GM19025 (cell line): Measurements from ENCODE around the gene FOXL1.
"Not testable (repeated sequence)": the region's sequence is repeated elsewhere in the genome, so short reads cannot be mapped to it uniquely, and the experiment has no call there.

Experiments
- ATAC-seq: cut with Tn5 transposase; IDR thresholded peaks from one replicate; pipeline ENCODE4 v1.9.1; 2021; ENCODE audit warnings: mild to moderate bottlenecking, low read depth, moderate library complexity; ENCODE audit not compliant: unreplicated experiment

The FOXL1 gene

GRCh38 chr16:86579268-86580062, 1.1 kb downstream of the FOXL1 start:
- no peak for ATAC-seq

GRCh38 chr16:86580063-86580790, 1.9 kb downstream of the FOXL1 start:
- no peak for ATAC-seq

- no peak for ATAC-seq
These were observed 2.4 kb downstream of the FOXL1 start for GRCh38 chr16:86580791-86581170.

GRCh38 chr16:86581458-86581857, 3.1 kb downstream of the FOXL1 start:
- no peak for ATAC-seq

- no peak for ATAC-seq
These were observed 5.8 kb downstream of the FOXL1 start for GRCh38 chr16:86584071-86584685.

- ATAC-seq, result no peak
These were observed 6.7 kb downstream of the FOXL1 start for GRCh38 chr16:86584726-86585721.

- ATAC-seq, result no peak
These were observed 7.7 kb downstream of the FOXL1 start for GRCh38 chr16:86585821-86586611.

GRCh38 chr16:86587487-86587886, 9.1 kb downstream of the FOXL1 start:
- ATAC-seq, result no peak

- not testable (repeated sequence) for ATAC-seq
These were observed 9.6 kb downstream of the FOXL1 start for GRCh38 chr16:86587955-86588354.

- no peak for ATAC-seq
These were observed 12.3 kb downstream of the FOXL1 start for GRCh38 chr16:86590501-86591144.

GRCh38 chr16:86591270-86591669, 12.9 kb downstream of the FOXL1 start:
- ATAC-seq, result no peak

- no peak for ATAC-seq
These were observed 15.7 kb downstream of the FOXL1 start for GRCh38 chr16:86593913-86594620.

GRCh38 chr16:86594721-86595120, 16.4 kb downstream of the FOXL1 start:
- no peak for ATAC-seq

GRCh38 chr16:86595983-86596605, 17.7 kb downstream of the FOXL1 start:
- no peak for ATAC-seq

GRCh38 chr16:86597126-86597879, 19.0 kb downstream of the FOXL1 start:
- ATAC-seq, result no peak

GRCh38 chr16:86597880-86598606, 19.7 kb downstream of the FOXL1 start:
- ATAC-seq, result no peak
